ENCODE measurements around the gene FOXA3.

FOXA3 gene

DNA sequence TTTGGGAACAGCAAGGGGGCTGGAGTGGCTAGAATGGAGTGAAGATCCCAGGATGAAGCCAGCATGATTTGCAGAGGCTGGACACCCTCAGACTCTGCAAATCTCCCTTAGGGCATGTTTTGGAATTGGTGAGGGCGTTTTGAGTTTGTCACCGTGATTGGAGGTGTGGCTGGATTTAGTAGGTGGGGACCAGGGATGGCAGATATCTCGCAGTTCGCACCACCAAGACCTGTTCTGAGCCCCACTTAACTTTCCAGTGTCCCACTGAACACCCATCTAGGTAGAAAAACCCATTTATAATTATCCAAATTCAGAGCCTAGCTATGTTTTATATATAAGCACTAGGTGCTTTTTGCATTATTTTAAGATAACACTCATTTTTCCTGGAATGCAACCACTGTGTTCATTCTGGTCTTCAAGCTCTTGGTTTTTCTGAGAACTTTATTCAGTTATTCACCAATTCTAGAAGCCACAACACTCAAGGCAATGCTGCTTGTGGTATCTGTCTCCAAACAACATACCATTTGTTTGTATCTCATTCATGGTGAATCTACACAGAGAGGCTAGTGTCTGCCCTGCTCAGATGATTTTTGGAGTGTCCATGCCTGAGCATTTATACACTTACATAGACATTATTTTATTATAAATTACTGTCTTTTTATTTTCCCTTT lies 53.4 kb downstream of the FOXA3 start:
- no peak for DNase-seq (ENCODE audit: low read depth in 2 of 3, low spot score in 2 of 3)

DNA sequence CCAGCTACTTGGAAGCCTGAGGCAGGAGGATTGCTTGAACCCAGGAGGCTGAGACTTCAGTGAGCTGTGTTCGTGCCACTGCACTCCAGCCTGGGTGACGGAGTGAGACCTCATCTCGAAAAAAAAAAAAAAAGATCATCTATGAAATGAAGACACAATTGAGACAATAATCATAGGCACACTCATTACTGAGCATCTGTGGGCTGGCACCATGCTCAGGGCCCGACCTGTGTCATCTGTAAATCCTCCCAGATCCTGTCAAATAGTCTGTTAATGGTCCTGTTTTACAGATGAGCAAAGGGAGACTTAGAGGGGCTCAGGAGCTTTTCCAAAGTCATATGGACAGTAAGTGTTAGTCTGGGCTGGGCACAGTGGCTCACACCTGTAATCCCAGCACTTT lies 54.6 kb downstream of the FOXA3 start:
- DNase-seq (ENCODE audit: low read depth in 2 of 3, low spot score in 2 of 3): no peak

DNA sequence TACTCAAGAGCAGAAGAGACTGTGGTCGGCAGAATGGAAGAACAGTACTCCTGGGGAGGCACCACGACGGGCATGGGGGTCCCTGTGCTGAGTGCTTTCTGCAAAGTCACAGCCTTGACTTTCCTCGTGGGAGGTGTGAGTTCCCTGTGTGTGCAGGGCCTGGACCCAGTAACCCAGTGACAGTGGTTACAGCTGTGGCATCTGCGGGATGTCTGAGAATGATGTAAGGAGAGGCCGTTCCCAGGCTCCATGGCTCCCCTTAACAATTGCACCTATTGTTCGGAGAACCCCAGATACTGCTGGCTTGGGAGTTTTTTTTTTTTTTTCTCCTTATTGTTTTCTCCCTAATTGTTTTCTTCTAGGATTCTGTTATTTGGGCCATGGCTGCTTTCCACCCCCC lies 55.6 kb downstream of the FOXA3 start:
- no peak for DNase-seq (ENCODE audit: low read depth in 2 of 3, low spot score in 2 of 3)

DNA sequence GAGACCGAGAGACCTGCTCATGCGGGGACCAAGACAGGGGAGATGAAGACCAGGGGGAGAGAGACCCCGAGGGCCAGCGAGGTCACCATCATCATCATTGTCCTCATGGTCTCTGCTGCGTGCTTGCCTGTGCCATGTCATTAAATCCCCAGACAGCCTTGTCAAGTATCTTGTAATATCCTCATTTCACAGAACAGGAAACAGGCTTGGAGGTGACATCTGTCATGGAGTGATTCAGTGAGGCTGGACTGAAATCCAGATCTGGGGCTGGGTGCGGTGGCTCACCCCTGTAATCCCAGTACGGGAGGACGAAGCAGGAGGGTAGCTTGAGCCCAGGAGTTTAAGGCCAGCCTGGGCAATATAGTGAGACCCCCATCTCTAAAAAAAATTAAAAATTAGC lies 56.3 kb downstream of the FOXA3 start:
- no peak for DNase-seq (ENCODE audit: low read depth in 2 of 3, low spot score in 2 of 3)

GRCh38 chr19:45922281-45922680 lies 58.2 kb downstream of the FOXA3 start:
- no peak for DNase-seq (ENCODE audit: low read depth in 2 of 3, low spot score in 2 of 3)
